Pons (tissue), 1 donor: ENCODE data around the gene BEST4.
"Not testable (repeated sequence)": the region's sequence is repeated elsewhere in the genome, so short reads cannot be mapped to it uniquely, and the experiment has no call there.

Experiments used
- DNase-seq: peaks from one replicate; pipeline ENCODE4 v3.0.0-alpha.2; 2016; ENCODE audit warnings: low spot score

BEST4 gene

DNA sequence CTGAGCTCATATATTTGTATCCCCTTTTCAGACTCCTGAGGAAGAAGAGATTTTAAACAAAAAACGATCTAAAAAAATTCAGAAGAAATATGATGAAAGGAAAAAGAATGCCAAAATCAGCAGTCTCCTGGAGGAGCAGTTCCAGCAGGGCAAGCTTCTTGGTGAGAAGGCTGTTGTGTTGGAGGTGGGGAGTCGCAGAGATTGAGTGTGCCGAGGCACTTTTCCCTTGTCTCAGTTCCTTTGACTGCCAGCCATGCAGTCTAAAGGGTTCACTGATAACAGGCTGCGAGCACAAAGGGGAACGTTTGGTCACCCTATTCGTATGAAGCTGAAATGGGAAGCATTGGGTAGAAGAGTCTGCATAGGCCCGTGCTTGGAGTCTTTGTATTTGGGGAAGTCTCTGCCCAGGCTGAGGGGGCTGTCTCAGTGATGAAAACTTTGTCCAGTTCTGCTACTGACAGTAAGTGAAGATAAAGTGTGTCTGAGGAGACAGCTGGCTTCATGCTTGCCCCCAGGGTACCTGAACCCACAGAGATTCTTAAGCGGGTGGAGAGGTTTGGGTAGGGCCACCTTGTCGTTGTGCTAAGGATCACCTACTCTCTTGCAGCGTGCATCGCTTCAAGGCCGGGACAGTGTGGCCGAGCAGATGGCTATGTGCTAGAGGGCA is 9.9 kb downstream of the BEST4 start:
- no peak for DNase-seq

DNA sequence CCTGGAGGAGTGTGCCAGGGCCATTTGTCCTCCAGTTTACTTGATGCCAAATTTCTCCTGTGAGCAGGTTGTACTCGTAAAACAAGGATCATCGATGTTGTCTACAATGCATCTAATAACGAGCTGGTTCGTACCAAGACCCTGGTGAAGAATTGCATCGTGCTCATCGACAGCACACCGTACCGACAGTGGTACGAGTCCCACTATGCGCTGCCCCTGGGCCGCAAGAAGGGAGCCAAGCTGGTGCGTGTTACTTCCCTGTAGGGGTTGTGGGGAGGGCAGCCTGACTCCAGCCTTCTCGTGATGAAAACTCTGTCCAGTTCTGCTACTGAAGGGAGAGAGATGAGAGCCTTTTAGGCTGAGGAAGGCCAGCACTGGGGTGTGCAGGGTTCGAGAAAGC is 10.4 kb downstream of the BEST4 start:
- DNase-seq: no peak

DNA sequence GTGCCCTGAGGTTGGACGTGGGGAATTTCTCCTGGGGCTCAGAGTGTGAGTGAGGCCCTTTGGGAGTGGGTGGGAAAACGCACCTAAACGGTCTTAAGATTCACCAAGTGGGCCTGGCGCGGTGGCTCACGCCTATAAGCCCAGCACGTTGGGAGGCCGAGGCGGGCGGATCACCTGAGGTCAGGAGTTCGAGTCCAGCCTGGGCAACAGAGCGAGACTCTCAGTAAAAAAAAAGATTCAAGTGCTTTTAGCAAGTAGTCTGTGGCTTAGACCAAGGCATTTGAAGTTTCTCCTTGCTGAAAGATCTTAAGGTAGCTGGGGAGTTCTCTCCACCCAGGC is 11.3 kb downstream of the BEST4 start:
- DNase-seq: no peak

DNA sequence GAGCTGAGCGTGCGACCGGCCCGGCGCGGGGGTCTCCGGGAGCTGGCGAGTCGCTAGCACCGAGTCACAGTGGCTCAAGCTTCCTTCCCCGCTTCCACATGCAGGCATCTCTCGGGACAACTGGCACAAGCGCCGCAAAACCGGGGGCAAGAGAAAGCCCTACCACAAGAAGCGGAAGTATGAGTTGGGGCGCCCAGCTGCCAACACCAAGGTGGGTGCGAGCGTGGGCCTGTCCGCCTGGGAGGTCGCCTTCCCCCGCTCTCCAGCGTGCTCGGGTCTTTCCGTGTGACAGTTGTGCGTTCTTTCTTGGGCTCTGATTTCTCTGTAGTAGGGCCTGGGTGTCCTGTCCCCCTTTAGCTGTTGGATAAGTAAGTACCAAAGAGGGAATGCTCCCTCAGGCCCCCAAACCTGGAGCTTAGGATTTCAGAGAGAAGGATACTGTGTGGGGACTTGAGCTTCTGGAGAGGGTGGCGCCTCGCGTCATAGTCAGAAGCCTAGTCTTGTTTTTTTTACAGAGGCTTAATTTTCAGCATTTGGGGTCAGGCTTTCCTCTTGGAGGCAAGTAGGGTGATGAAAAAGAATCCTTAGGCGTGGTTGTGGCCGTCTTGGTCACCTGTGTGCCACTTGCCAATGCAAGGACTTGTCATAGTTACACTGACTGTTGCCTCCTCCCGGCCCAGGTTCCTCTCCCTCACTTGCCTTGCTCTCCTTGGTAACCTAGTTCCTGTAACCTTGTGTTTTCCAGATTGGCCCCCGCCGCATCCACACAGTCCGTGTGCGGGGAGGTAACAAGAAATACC is 11.8 kb downstream of the BEST4 start:
- DNase-seq: peak; percentile 15

DNA sequence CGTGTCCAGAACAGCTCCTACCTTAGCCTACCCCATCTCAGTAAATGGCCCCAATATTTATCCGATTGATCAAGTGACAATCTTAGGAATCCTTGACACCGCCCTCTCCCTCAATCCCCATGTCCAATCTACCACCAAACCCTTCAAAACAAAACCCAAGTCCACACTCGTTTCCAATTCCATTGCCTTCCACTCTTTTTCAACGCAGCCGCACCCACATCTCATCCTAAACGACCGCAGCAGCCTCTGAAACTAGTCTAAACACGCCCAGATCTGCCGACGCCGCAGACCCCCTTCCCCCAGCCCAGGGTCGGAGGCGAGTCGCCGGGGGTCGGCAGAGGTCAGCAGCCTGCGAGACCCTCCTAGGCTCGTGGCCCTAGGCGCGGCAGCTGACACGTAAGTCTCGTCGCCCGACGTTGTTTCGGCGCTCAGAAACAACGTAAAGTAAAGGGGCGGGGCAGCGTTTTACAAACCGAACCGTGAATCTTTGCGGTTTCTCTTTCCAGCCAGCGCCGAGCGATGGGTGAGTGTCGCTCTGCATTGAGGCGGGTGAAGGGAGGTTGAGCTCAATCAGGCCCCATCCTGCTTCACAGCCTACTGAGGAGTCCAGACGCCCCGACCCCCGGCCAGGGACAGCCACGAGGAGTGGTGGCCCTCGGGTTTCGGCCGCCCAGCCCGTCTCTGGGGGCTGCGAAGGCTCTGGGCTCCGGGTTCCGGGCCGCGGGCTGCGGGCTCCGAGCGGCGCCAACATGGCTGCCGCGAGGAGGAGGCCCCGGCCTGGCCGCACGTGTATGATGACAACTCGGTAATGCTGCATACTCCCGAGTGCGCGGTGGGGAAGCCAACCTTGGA is 12.7 kb downstream of the BEST4 start, which contains the start of gene RPS8:
Gene RPS8 (plus strand): TSS at position 463 of the 852 bp plus-strand sequence. CDS start 57 bp downstream, at position 520.
- DNase-seq: peak; percentile 92

DNA sequence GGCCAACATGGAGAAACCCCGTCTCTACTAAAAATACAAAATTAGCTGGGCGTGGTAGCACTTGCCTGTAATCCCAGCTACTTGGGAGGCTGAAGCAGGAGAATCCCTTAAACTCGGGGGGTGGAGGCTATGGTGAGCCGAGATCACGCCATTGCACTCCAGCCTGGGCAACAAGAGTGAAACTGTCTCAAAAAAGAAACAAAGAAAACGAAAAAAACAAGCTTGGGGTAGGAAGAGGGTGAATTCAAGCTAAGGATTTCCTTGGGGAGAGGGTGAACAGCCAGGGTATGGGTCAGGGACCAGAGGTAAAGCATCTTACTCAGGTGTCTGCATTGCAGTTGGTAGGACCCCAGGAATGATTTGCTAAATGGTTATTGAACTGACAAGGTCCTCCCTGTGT is 21.5 kb downstream of the BEST4 start:
- DNase-seq: not testable (repeated sequence)

DNA sequence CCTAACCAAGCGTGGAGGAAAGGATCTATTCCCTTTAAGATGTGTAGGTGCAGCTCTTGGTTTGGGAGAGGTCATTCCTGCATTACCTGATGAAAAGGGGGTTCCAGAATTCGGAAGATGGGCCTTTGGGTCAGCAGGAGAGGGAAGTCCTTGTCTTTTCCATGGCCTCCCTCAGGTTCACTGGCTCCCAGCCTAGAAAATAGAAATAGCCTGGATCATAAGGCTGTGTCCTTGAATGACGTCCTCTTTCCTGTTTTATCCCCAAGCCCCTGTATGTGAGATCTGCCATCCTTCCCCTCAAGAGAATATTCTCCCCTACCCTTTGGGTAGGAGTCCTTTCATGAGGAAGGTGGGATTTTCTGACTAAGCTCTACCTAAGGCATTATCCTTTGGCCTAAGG is 27.1 kb downstream of the BEST4 start:
- DNase-seq: no peak

DNA sequence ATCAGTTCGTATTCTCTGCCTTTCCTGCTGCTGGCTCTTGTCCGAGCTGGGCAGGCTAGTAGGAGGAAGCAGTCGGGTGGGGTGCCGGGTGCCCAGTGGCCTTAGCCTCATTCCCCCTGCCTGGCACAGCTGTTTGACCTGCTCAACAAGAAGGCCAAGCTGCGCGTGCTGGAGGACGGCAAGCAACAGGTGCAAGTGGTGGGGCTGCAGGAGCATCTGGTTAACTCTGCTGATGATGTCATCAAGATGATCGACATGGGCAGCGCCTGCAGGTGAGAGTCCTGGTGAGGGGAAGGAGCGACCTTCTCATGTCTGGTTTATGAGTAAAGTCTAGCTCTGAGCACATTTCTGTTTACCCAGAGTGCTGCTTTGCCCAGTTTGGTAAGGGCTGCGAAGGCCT is 28.9 kb downstream of the BEST4 start:
- no peak for DNase-seq

DNA sequence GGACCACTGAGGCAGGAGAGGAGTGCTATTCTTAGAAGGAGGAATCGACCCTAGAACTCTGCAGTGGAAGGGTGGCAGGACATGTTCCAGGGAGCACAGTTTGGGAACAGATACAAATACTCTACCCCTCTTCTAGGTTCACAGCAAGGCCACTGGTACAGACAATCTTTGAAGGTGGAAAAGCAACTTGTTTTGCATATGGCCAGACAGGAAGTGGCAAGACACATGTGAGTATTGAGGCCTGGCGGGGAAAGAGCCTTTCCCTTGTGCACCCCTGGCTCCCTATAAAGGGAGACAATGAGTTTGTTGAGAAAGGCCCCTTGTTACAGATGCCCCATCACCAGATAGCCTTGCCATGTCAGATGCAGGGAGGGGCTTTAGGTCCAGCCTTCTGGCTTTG is 30.6 kb downstream of the BEST4 start:
- no peak for DNase-seq

DNA sequence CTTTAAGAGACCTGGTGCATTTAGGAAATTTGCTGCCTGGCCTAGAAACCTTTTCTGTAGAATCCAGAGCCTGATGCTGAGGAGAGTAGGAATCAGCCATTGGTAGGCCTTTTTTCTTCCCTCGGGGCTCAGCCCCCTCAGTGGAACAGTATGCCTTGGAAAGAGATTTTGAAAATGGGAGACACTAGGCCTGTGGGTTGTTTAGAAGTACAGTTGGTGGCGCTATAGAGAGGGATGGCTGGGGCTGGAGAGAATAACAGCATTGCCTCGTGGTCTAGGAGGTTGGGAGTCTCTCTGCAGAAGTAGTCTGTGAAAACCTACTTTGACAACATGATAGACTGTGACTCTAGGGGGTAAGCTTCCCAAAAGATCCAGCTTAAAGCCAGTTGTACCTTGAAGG is 40.1 kb downstream of the BEST4 start:
- DNase-seq: no peak

DNA sequence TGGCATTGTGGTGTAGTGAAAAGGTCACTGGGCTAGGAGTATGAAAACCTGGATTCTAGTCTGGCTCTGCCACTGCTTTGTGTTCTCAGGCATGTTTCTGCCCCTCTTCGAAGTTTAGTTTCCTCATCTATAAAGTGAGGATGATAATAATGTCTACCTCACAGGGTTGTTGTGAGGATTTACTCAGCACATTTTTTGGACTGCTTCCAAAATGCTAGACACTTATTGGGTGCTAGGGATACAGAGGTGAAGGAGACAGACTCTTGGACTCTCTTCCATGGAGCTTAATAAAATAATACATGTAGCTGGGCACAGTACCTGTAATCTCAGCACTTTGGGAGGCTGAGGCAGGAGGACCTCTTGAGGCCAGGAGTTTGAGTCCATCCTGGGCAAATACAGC is 44.8 kb downstream of the BEST4 start:
- no peak for DNase-seq

DNA sequence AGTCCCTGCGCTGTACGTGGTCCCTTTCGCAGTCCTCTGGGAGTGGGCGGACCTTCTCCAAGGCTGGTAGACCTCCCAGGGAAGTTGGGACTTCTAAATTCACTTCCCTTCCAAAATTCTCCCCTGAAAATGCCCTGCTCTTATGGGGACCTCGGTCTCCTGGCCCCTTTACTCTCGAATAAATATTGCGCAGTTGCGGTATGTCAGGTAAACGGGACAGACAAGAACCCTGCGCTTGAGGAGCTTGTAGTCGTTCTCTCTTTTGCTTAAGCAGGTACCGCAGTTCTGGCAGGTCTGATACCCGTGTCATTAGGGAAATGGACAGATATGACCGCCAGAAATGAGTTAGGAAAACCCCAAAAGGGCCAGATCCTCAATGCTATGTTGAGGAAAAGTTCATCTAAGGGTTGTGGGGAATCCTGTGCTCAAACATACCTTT is 47.8 kb downstream of the BEST4 start:
- DNase-seq: no peak

DNA sequence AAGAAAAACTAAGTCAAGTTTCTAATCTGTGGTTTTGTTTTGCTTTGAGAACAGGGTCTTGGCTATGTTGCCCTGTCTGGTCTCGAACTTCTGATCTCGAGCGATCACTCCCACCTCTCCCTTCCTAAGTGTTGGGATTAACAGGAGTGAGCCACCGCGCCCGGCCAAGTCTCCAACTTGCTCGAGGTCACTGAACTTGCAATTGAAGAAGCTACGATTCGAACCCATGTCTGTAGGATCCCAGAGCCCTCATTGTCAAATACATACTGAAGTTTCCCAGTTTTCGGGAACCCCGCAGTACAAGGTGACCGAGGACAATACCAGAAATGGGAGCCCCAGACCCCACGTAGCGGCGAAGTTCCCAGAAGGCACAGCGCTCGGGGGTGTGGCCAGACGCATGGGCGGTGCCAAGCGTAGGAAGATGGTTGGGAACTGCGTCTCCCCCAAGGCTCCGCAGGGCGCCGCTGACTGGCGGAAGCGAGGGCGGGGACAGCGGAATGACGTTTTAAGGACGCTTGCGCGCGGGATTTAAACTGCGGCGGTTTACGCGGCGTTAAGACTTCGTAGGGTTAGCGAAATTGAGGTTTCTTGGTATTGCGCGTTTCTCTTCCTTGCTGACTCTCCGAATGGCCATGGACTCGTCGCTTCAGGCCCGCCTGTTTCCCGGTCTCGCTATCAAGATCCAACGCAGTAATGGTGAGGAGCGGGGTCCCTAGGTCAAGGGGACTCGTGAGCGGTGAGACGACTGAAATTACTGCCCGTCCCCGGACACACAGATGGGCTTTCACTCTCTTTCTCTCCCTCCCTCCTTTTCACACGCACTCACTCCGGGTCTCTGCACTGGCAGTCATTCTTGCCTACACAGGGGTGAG is 48.4 kb downstream of the BEST4 start, which contains the start of gene KIF2C:
Gene KIF2C (plus strand): TSS at position 531 of the 872 bp plus-strand sequence. CDS start 96 bp downstream, at position 627.
- DNase-seq: peak; percentile 96

DNA sequence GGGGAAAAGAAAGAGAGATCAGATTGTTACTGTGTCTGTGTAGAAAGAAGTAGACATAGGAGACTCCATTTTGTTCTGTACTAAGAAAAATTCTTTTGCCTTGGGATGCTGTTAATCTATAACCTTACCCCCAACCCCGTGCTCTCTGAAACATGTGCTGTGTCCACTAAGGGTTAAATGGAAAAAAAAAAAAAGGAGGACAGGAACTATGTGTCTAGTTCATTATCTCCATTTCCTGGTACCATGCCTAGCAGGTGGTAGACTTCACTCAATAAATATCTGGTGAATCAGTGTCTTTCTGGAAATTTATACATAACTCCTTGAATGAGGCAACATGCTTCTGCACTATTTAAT is 49.0 kb downstream of the BEST4 start:
- DNase-seq: not testable (repeated sequence)

DNA sequence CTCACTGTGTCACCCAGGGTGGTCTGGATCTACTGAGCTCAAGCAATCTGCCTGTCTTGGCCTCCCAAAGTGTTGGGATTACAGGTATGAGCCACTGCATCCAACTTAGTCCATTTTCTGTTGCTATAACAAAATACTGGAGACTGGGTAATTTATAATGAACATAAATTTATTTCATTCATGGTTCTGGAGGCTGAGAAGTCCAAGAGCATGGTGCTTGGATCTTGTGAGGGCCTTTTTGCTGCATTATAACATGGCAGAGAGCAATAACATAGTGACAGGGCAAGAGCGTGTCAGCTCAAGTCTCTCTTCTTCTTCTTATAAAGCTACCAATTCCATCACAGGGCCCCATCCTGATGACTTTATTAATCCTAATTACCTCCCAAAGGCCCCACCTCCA is 52.0 kb downstream of the BEST4 start:
- DNase-seq: no peak

DNA sequence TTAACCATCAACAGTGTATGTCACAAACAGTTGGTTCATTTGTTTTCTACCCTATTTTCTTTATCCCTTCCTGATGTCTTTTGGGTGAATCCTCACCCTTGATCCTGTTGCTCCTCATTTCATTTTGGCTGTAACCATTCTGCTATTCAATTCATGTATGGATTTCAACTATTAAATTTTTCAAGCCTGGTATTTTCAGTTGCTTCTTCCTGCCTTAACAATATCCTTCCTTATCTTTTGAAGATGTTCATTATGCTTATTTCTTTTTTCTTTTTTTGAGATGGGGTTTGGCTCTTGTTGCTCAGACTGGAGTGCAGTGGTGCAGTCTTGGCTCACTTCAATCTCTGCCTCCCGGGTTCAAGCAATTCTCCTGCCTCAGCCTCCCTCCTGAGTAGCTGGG is 54.2 kb downstream of the BEST4 start:
- no peak for DNase-seq
